IMR-90 (cell line): ENCODE results near the gene RAG1.

Experiments
- CTCF ChIP-seq: conservative IDR thresholded peaks from 2 replicates; pipeline ENCODE4 v1.5.1; 2012; ENCODE audit warnings: mild to moderate bottlenecking, low read depth, low read length, improper control_type of control experiment
- POLR2A ChIP-seq: IDR thresholded peaks from 2 replicates; pipeline ENCODE4 v1.6.1; 2012; ENCODE audit warnings: mild to moderate bottlenecking, low read depth, low read length
- RAD21 ChIP-seq: IDR thresholded peaks from 2 replicates; pipeline ENCODE4 v1.6.1; 2012; ENCODE audit warnings: low read length, improper control_type of control experiment
- USF2 ChIP-seq: fragments of 150-350 bp; IDR thresholded peaks from 2 replicates; pipeline ENCODE4 v1.6.1; 2017; ENCODE audit warnings: mild to moderate bottlenecking, antibody characterized with exemption, low read length, low read depth

GRCh38 chr11:36550385-36551115, 17.3 kb upstream of the RAG1 start:
- TF ChIP-seq USF2 (no peak), POLR2A (no peak), CTCF (no peak), RAD21 (no peak)
